Measurements from ENCODE around the gene PTGDS. TPM values are rescaled to one million over a fixed set of nuclear protein-coding genes. Genes with fewer than 3 reads are reported as not detected.

Gene PTGDS
- total RNA-seq, 1 experiment from 2014 or later: 3.6 TPM

GRCh38 chr9:136960212-136960937, 16.9 kb upstream of the PTGDS start:
- H3K79me1 ChIP-seq (ENCODE audit: insufficient read depth, low read depth, low read length, poor library complexity, severe bottlenecking): no peaks in the 10 kb centered on the region
- H3K56ac ChIP-seq (ENCODE audit: insufficient read length, low read depth, low read length): no peak overlapping the region
- no peak overlapping the region for H4K91ac ChIP-seq (ENCODE audit: insufficient read length, low read depth, low read length)
- H3K79me2 ChIP-seq (ENCODE audit: insufficient read depth, low read length): no peaks in the 10 kb centered on the region
- H2BK12ac ChIP-seq (ENCODE audit: insufficient read length, low read depth, low read length): no peak overlapping the region
- peaks cover 6% of the 10 kb centered on the region in 2 experiments; a peak in 4 of 5 replicates for H3K9me3 Mint-ChIP-seq
- H3K18ac ChIP-seq (ENCODE audit: insufficient read length, low read depth, low read length): no peak overlapping the region
- no peaks in the 10 kb centered on the region; a peak in 1 of 7 replicates for H3K36me3 Mint-ChIP-seq (ENCODE audit: insufficient read depth in 1 of 3, low read depth in 3 of 3)
- H2AK5ac ChIP-seq (ENCODE audit: insufficient read length, low read length): no peak overlapping the region
- H2AFZ ChIP-seq (ENCODE audit: low read length): no peak overlapping the region
- H3K27me3 ChIP-seq (ENCODE audit: insufficient read depth, low read length): no peaks in the 10 kb centered on the region
- H3K27ac Mint-ChIP-seq: no peak overlapping the region
- no peaks in the 10 kb centered on the region for H3K9me3 ChIP-seq (ENCODE audit: control insufficient read depth, low read depth, low read length)
- H3T11ph ChIP-seq (ENCODE audit: low read length): no peak overlapping the region
- no peak overlapping the region for H3K23ac ChIP-seq (ENCODE audit: insufficient read length, low read depth, low read length)
- peaks cover 2% of the 10 kb centered on the region for H4K20me1 ChIP-seq (ENCODE audit: control insufficient read depth, insufficient read depth, insufficient read length)
- no CpG with 5 or more reads among the region's 19 CpGs for WGBS (ENCODE audit: extremely low coverage, insufficient read length, low lambda C conversion rate)
- H2BK120ac ChIP-seq (ENCODE audit: low read depth, low read length, poor library complexity, severe bottlenecking): no peak overlapping the region
- no peaks in the 10 kb centered on the region for H3K23me2 ChIP-seq (ENCODE audit: insufficient read length, low read depth, low read length, poor library complexity, severe bottlenecking)
- H3K9ac ChIP-seq (ENCODE audit: extremely low read depth, insufficient read length, low read length): no peak overlapping the region
- no peak for TF ChIP-seq CTCF (conservative IDR thresholded peaks at IDR 0.05)
- no peak overlapping the region for H2BK15ac ChIP-seq (ENCODE audit: low read depth, low read length)
- no peak overlapping the region for H3K4me3 Mint-ChIP-seq
- H3K4me1 Mint-ChIP-seq: 0 out of 4 replicates have a peak, but pooled peaks cover 0 to 5% of the 10 kb centered on the region in 2 experiments
- DNase-seq: no peak
- H2BK5ac ChIP-seq (ENCODE audit: insufficient read length, low read length): no peak overlapping the region
- H3K27ac ChIP-seq (ENCODE audit: insufficient read length, low read depth, low read length): no peak overlapping the region
- H3K4ac ChIP-seq (ENCODE audit: low read depth, low read length): no peak overlapping the region
- no peak overlapping the region for H3K4me2 ChIP-seq (ENCODE audit: insufficient read depth, insufficient read length, low read length)
- no peak overlapping the region for H4K5ac ChIP-seq (ENCODE audit: insufficient read length, low read depth, low read length)
- no peak overlapping the region for H4K8ac ChIP-seq (replicated peaks; ENCODE audit: insufficient read length, low read depth, low read length)
- H3K14ac ChIP-seq (ENCODE audit: insufficient read depth, low read length): no peak overlapping the region
- no peak overlapping the region for H2BK20ac ChIP-seq (ENCODE audit: low read depth, low read length, poor library complexity, severe bottlenecking)
- H3K27me3 Mint-ChIP-seq (ENCODE audit: low read depth): peaks cover 12% of the 10 kb centered on the region
- no peaks in the 10 kb centered on the region for H3K4me1 ChIP-seq (ENCODE audit: insufficient read depth, low read length)
